ENCODE data around the gene HMG20A.

The HMG20A gene

GRCh38 chr15:77526595-77527163 is 106.0 kb downstream of the HMG20A start:
- no peak for DNase-seq

GRCh38 chr15:77527164-77527778 is 106.6 kb downstream of the HMG20A start:
- DNase-seq = no peak

DNA sequence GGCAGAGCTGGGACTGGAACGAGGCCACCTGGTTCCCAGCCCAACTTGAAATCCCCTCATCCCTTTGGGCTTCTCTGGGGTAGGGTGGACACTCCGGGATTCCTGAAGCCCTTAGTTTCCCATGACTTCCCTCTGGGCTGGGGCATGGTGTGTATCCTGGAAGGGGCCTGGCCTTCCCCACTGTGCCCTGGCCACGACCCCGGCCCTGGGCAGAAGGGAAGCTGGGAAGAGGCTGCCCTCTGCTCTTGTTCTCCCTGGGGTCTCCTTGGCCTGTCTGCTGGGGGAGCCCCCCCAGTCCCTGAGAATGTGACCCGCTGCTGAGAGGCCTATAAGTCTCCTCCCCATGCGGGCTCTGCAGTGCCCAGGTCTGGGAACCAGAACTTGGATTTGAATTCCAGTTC is 107.1 kb downstream of the HMG20A start:
- DNase-seq = no peak

- no peak for DNase-seq
Observed at GRCh38 chr15:77528290-77528967, 107.7 kb downstream of the HMG20A start.

GRCh38 chr15:77528968-77529319 is 108.3 kb downstream of the HMG20A start:
- DNase-seq = no peak

DNA sequence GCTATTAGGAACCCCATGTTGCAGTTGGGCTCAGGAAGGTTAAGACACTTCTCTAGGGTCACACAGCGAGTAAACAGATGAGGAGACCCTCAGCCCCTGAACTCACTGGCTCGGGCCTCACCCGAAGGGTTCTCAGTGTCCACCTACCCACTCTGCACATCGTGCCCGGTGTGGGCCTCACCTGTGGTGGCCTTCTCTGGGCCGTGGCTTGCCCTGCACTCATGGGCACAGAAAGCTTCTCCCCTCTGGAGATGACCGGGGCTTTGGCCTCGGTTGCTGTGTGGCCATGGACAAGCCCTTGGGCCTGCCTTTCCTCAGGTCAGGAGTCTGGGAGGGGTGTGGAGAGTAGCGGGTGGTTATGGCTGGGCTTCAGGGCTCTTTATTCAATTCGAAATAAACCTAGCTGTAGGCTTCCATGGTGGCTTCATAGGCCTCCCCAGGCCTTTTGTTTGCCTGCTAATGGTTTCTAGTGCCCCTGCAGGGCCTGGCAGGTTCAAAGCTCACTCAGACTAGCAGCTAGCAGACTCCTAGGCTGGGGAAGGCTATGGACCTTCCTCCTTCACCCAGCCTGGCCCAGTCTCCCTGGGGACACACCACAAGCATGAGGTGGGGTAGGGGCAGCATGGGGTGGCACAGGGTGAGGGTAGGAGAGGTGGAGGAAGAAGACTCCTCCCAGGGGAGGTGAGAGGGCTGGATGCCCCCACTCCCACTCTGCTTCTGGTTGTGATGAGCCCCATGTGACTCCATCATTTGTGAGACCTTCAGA is 108.9 kb downstream of the HMG20A start:
- DNase-seq = no peak

- DNase-seq = no peak
Observed at GRCh38 chr15:77530576-77530975, 109.9 kb downstream of the HMG20A start.

- DNase-seq = no peak
Observed at GRCh38 chr15:77531191-77532000, 110.7 kb downstream of the HMG20A start.

- DNase-seq = no peak
Observed at GRCh38 chr15:77532067-77532710, 111.5 kb downstream of the HMG20A start.

GRCh38 chr15:77532846-77533245 is 112.2 kb downstream of the HMG20A start:
- DNase-seq = no peak

DNA sequence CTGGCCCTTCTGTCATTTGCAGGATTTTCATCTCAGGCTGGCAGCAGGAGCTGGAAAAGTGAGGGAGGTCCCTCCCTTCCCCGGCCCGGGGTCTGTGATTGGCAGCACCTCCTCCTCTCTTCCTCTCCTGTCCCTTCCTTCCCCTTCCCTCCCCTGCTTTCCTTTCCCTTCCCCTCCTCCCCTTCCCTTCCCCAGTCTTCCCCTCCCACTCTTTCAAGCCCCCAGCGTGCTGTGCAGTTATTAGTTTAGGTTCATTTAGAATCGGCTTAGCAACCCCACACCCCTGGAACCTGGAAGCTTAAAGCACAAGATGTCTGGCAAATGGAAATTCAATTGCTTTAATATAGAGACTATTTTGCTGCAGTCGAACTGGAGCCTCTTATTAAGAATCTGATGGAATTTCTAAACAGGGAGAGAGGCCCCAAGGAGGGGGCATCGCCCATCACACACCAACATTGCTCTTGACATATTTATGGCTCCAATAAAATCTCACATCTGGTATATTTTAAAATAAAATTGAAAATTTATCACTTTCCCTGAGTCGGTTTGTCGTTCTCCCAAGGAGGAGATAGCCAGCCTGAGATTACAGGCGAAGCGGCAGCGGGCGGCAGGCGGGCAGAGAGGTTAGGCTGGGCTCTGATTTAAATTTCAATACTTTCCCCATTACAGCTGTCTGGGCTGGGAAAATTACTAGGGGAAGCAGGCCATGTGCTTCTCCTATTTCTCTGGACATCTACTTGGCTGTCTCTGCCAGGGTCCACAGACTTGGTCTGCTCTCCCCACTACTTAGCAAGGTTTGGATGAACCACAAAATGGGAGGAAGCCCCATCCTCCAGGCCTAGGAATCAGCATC is 113.1 kb downstream of the HMG20A start:
- DNase-seq = no peak

Data from NCI-H1930 (cell line).